A204.1 (cell line): ENCODE measurements around the gene PPP1R14C.

Experiments
- FAIRE-seq: peaks from 2 replicates; lab custom pipeline; 2012; peaks lifted over from hg19 to GRCh38; lab: Jason Lieb, UNC

PPP1R14C gene

DNA sequence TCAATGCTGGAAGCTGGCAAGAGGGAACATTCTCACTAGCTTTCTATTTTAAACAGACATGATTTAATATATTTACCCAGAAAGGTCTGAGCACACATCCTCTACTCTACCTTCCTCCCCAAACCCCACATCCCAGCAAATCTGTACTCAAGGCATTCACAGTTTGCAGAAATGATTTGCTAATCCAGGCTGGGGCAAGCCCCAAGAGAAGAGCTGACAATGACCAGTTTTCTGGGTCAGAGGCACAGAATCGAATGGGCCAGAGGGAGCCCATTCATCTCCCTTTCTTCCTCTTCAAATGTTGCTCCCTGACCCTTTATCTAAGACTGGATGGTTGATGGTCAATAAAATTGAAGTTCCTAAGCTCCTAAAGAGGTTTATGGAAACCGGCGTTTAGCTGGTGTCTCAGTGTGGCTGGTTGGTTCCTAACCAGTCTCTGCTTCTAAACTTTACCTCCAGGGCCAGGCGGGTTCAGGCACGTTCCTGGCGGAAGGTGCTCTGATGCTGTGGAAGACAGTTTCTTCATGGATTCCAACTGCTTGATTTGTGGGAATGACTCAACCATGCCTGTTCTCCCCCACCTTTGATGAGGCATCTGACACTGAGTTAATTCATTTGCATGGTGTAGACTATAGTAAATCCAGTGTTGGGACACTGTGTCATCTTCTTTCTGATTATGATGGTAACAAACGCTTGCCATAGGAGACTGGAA, 129.6 kb downstream of the PPP1R14C start:
- no peak for FAIRE-seq

DNA sequence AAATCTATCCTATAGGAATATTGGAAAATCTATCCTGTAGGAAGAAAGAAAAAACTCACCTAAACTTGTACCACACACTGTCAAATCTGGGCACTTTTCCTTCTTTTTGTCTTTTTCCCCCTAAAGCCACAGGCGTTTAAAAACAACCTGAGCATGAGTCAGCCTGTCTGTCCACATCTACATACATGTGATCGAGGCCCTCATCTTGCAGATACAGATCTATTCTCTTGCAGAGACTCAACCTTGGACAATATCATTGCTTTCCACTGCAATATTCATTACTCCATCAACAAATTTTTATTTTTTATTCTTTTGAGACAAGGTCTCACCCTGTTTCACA, 130.1 kb downstream of the PPP1R14C start:
- no peak for FAIRE-seq

DNA sequence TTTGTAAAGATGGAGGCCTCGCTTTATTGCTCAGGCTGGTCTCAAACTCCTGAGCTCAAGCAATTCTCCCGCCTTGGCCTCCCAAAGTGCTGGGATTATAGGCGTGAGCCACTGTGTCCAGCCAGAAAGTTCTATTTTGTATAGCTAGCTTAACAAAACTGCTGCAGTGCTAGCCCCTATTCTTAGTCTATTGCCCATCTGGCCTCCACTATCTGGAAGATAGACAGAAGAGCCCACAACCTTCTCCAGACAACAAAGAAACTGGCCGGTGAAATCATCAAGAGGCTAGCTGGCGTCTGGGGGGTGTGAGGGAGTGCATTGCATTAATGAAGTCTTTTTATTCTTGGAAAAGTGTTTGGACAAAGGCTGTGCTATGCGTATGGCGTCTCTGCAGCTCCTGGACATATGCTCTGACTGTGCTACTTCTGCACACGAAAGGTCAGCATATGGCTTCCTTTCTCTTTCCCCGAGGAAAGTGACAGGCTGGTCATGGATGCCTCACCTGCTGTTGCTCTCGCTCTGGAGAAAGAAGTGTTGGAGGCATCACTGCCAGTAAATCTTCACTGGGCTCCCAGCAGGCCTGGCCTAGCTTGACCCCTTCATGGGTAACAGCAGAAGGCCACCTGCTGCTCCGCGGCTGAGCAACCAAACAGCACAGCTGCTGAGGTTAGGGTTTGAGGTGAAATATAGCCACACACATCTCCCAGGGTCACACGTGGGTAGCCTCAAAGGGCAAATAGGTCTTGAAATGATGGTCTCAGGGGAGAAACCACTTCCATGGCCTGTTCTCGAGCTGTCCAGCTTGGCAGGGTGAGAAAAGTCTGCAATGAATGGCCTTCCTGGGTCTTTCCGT, 130.8 kb downstream of the PPP1R14C start:
- FAIRE-seq: no peak

DNA sequence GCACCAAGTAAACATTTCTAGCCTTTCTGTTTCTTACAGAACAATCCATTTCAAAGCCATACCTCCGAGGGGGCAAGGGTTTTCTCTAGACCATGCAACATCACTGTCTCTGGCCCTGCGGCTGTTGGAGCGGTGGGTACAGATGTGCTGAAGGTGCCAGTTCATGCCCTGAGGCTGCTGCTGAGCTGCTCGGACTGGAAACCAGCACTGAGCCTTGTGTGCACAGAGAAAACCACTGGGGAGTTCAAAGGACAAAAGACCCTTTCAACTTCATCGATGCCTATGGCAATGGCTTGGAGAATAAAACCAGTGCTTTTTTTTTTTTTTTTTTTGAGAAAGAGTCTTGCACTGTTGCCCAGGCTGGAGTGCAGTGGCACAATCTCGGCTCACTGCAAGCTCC, 132.6 kb downstream of the PPP1R14C start:
- FAIRE-seq: no peak

DNA sequence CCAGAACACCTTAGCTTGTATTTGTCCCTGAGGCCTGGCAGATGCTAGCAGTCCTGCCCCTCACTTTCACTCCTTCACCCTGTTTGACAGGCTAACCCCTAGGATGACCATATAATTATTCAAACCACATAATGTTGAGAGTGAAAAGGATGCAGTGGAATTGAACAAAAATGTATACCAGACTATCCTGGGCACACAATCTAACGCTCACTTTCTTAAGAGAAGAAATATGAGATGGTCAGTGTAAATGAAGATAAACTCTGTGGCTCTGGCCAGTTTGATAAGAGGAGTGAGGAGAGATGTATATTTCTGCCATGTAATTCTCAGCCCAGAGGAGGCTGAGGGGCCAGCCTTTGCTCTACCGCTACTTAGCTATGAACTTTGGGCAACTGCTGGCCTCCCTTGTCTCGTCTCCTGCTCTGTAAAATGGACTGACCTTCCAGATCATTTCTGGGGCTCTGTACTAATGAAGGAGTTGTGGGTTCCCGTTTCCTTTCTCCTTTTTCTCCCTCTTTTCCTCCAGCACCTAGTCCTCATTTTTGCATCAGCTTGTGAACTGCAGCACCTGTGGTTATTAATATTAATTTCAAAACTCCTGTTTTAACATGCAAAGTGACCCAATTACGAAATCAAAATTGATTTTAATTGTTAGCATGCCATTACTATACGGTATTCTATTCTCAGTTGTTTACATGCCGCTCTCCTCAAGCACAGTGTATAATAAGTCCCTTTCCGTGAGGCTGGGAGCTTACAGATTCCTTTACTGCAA, 133.5 kb downstream of the PPP1R14C start:
- FAIRE-seq: no peak

DNA sequence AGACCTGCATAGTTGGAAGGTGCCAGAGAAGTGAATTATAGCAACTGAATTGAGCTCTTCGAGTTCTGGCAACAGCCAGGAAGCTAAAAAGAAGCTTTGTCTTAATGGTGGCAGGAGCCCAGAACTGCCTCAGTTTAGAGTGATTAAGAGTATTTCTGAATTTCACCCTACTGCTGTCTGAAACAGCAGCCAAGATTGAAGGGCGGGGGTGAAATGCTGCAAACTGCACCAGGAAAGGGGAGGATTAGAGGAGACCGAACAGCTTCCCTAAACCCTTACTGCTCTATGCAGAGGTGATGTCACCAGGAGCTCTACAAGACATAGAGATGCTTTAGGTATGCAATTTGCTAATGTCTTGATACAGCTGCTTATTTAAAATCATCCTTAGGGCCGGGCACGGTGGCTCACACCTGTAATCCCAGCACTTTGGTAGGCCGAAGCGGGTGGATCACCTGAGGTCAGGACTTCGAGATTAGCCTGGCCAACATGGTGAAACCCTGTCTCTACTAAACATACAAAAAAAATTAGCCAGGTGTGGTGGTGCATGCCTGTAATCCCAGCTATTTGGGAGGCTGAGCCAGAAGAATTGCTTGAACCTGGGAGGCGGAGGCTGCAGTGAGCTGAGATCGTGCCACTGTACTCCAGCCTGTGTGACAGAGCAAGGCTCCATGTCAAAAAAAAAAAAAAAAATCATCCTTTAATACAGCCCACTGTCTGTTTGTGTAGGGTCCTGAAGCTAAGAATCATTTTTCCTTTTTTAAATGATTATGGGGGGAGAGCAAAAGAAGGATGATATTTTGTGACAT, 134.3 kb downstream of the PPP1R14C start:
- FAIRE-seq: no peak

DNA sequence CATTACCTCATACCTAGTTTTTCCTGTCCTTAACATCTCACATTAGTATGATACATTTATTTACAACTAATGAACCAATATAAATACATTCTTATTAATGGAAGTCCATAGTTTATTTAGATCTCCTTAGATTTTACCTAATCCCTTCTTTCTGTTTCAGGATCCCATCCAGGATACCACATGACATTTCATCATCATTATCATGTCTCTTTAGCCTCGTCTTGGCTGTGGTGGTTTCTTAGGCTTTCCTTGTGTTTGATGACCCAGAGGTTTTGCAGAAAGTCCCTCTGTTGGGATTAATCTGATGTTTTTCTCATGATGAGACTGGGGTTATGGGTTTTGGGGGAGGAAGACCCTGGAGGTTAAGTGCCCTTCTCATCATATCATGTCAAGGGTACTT, 136.7 kb downstream of the PPP1R14C start:
- no peak for FAIRE-seq

DNA sequence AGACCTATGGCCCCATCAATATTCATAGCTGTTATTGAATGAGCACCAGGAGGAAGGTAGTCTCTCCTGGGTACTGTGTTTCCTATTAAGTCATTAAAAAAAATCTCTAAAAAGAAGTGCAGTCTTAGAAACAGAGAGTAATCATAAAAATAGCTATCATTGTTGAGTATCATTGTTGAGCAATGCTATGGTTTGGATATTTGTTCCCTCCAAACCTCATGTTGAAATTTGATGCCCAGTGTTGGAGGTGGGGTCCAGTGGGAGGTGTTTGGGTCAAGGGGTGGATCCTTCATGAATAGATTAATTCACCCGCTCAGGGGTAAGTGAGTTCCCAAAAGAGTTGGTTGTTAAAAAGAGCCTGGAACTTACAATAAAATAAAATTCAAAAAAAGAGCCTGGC, 137.9 kb downstream of the PPP1R14C start:
- FAIRE-seq: no peak

DNA sequence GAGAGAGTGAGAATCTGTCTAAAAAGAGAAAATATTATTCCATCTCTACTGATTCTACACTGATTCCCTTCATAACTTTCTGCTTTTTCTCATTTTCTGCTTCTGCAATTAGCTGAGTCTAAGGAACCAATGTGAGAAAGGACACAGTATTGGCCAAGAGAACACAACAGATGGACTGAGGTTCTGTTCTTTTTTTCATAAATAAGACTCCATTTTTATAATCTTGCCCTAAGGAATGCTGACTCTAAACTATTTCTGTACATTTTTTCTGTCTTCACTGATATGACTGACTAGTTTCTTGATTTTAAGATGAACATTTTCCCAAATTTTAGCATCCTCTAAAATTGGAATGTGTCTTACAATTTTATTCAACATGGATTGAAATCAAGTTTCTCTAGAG, 138.9 kb downstream of the PPP1R14C start:
- FAIRE-seq: no peak

DNA sequence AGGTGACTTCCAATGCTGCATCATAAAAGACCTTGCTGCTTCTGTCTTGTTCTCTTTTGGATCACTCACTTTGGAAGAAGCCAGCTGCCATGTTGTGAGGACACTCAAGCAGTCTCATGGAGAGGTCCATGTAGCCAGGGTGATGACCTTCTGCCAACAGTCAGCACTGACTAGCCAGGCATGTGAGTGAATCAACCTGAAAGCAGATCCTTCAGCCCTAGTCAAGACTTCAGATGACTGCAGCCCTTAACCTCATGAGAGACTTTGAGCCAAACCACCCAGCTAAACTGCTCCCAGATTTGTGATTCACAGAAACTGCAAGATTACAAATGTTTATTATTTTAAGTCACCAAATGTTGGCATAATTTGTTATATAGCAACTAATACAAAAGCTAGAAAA, 140.0 kb downstream of the PPP1R14C start:
- no peak for FAIRE-seq

DNA sequence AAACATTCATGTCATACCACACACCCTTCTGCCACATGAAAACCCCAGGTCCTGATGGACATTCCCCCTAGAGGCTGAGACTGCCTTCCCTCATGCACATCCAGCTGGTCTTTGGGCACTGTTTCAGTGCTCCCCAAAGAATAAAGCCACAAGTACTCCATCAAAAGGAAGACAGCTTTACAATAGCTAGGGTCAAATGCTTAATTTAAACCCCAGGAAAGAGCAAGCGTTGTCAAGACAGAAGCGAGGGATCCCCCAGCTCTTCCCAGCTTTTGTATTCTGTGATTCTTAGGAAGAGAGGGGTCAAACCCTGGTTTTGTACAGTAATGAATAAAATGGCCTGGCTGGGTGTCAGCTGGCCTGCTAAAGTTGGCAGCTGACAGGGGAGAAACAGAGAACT, 143.6 kb downstream of the PPP1R14C start:
- FAIRE-seq: no peak

DNA sequence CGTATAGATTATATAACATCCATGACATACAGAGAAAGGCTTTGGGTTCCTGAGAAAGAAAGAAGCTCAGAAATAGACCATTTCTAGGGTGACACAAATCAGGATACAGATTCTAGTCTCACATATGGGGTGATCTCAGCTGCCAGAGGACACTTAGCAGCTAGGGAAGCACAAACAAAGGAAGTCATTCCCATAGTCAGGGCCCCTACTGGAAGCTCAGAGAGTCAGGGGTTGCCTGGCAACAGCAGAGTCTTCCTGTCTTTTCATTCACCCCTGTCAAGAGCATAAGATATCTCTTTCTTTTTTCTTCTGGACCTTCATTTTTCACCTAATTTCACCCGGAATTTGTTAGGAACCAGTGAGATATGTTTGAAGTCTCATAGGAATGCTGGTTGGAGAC, 144.1 kb downstream of the PPP1R14C start:
- FAIRE-seq: no peak

DNA sequence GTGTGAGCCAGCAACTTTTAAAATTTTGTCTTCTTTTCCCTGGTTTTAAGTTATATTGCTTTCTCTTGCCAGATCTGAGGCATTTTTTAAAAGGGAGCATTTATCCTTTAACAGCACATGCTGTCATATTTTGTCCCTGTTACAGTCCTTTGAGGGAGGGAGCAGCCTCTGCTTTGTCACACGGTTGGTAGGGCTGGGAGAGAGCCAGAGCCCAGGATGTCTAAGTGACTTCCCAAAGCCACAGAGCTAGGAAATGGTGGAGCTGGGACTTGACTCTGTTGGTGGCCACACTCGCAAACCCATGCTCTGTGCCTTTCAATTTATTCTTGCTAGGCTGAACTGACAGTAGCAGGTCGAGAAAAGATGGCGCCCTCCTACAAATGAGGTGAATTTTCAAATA, 145.6 kb downstream of the PPP1R14C start:
- no peak for FAIRE-seq

DNA sequence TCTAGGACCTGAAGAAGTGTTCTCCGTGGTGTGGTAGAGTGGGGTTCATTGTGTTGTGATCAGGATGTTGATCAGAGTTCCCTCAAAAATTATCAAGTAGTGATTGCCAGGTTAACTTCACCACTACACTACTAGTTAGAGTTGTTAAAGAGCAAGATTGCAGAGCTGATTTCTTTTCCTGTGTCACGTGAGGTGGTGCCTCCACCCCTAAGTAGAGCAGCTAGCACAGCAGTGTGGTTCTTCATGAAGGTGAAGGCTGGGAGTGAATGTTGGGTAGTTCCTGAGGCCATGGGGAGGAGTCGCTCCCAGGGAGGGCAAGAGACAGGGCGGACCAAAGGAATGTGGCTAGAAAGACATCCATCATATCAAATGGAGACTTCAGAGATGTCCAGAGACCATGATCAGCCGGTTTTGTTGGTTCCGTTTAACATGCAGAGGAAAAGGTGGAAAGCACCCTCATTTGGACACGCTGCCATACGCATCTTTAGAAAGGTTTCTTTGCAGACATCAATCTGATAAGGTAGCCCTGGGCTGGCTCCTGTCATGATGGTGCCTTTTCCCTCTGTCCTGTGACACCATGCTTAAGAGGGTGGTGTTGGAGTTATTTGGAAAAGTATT, 146.7 kb downstream of the PPP1R14C start:
- no peak for FAIRE-seq

DNA sequence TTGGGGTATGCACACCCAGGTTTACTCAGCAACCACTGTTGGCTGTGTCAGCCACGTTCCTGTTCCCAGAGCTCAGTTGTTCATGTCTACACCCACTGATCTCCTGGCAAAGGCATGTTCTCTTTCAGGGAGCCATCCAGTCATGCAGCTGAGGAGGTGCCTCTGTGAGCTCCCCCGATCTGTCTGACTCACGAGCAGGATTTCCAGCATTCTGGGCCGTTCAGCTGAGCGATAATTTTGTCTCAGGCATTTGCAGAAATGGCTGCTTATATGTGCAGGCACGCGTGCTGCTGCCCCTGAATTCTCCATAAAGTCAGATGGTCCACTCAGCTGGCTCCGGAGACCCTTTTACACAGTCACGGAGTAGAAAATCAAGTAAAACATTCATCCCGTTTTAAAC, 147.6 kb downstream of the PPP1R14C start:
- no peak for FAIRE-seq

DNA sequence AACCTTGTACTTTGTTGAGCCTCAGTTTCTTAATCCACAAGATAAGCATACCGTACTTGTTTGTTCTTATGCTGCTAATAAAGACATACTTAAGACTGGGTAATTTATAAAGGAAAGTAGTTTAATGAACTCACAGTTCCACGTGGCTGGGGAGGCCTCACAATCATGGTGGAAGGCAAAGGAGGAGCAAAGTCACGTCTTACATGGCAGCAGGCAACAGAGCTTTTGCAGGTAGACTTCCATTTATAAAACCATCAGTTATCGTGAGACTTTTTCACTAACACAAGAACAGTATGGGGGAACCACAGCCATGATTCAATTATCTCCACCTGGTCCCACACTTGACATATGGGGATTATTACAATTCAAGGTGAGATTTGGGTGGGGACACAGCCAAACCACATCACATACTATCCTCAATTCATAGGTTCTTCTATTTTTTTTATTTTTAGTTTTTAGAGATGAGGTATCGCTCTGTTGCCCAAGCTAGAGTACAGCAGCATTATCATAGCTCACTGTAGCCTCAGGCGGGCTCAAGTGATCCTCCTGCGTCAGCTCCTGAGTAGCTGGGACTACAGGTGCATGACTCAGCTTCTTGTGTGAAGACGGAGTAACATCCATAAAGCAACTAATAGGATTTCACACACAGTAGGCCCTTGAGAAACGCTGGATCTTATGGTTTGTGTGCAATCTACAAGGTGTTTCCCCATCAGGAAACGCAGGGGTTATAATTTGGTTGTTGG, 149.3 kb downstream of the PPP1R14C start:
- no peak for FAIRE-seq

DNA sequence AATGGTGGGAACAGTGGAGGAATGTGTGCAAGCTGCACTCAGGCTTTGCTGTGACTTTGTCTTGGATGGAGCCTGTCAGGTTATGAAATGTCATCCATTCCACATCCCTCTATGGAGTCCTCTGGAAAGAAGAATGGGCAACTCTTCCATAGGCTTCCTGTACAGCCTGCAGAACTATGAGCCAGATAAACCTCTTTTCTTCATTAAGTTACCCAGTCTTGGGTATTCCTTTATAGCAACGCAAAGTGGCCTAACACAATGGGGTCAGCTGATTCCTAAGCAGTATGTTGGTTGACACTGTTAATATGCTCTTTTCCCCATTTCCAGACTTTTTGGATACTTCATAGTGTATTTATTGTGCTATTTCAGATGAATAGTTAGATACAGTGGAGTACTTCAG, 150.2 kb downstream of the PPP1R14C start:
- no peak for FAIRE-seq

DNA sequence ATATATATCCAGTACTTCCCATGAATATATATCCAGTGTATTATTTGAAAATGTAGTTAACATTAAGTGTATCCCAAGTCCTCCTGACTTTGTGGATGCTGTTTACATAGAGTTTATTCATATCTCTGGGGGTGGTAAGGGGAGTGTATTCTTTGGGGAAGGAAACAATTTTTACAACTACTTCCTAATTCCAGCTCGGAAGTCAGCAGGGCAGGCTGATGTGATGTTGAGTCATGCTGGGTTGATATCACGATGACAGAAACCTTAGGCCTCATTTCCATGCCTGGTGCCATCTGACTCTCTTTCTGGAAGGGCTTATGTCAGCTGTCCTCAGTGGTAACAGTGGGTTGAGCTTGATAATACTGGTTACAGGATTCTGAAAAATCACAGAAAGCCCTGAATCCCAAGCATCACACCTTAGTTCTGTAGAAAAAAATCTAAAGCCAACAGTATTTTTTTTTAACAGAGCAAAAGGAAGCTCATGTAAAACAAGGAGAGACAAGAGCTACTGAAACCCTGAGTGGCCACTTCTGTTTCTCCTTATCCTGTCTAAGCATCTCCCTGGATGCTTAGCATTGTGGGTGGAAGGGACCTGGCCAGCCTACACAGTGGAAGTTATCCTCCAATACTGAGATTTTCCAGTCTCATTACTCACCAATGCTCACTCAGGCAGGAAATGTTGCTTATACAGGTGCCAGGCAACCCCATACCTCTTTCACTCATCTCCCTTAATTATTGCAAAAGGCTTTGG, 150.8 kb downstream of the PPP1R14C start:
- FAIRE-seq: no peak

DNA sequence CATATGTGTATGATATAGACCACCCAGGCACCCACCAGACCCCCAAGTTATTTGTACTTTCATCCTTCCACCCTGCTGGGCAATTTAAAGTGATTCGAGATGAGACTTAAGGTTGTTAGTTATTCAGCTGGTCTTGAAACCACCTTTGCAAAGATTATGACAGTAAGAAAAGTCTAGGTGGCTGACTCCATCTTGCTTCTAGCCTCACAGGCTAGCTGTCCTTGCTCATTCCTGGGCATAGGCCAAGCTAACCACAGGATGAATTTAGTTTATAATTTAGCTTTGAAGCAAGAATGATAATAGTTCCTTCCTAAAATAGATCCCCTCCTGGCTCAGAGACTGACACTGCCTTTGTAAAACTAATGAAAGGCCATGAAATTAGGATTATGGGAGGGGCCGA, 154.0 kb downstream of the PPP1R14C start:
- FAIRE-seq: no peak

DNA sequence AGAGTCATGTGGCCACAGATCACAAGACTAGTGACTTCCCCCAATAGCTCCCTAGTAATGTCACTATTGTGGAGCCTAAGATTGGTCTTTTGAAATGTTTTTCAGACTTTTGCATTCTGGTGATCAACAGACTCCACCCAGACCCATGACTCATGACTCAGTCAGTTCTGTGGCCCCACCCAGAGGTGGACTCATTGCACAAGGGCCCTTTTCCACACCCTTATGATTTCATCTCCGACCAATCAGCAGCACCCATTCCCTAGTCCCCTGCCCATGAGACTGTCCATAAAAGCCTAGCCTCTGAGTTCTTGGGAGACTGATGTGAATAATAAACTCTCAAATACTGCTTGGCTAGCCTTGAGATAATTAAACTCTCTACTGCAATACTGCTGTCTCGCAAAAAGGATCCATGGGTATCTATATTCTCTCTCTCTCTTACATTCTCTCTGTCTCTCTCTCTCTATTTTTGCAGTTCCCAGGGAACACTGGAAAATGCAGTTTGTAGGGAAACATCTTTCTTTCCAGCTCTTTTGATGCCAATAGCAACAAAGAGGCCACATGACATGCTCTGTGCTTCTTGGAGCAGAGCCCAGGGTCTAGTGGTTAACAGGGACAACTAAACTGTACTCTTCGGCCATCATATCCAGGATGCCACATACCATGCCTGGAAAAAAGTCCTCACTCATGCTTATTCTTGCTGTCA, 154.6 kb downstream of the PPP1R14C start:
- no peak for FAIRE-seq
